GM23338 (cell line): ENCODE data around the gene SPNS3. TPM values are rescaled to one million over a fixed set of nuclear protein-coding genes. Genes with fewer than 3 reads are reported as not detected.

Experiments
- ATAC-seq: fragments of 200-7000 bp; cut with Tn5 transposase; 3 replicates; pipeline ENCODE4 v1.9.1; 2020
- DNase-seq: peaks from one replicate; pipeline ENCODE4 v3.0.0-alpha.2; 2015; ENCODE audit warnings: low spot score
- H2AFZ ChIP-seq: fragments of 200-600 bp; sonication (generic); 2 replicates; pipeline ENCODE4 v1.8.0; 2016; ENCODE audit warnings: antibody characterized with exemption, mild to moderate bottlenecking, moderate library complexity
- H3F3A ChIP-seq: fragments of 200-600 bp; sonication (generic); replicated peaks from 2 replicates; pipeline ENCODE4 v1.8.0; 2017; ENCODE audit warnings: antibody characterized with exemption, mixed run types, low read depth
- H3K27ac ChIP-seq: fragments of 200-600 bp; sonication (generic); 2 replicates; pipeline ENCODE4 v1.6.1; 2016; ENCODE audit warnings: low read depth
- H3K27me3 ChIP-seq: fragments of 200-600 bp; sonication (generic); 2 replicates; pipeline ENCODE4 v1.8.0; 2016; ENCODE audit warnings: mild to moderate bottlenecking, mixed run types, moderate library complexity; ENCODE audit not compliant: insufficient read depth
- H3K36me3 ChIP-seq: fragments of 200-600 bp; sonication (generic); 2 replicates; pipeline ENCODE4 v1.8.0; 2016; ENCODE audit warnings: mild to moderate bottlenecking; ENCODE audit not compliant: insufficient read depth
- H3K4me1 ChIP-seq: fragments of 200-600 bp; sonication (generic); 2 replicates; pipeline ENCODE4 v1.8.0; 2016; ENCODE audit warnings: mild to moderate bottlenecking, moderate library complexity; ENCODE audit not compliant: insufficient read depth
- H3K4me2 ChIP-seq: fragments of 200-600 bp; sonication (generic); 2 replicates; pipeline ENCODE4 v1.7.1; 2017; ENCODE audit warnings: mixed run types
- H3K4me3 ChIP-seq: fragments of 200-600 bp; sonication (generic); 2 replicates; pipeline ENCODE4 v1.6.1; 2016; ENCODE audit warnings: mixed run types
- H3K79me2 ChIP-seq: fragments of 200-600 bp; sonication (generic); replicated peaks from 2 replicates; pipeline ENCODE4 v1.8.0; 2017; ENCODE audit warnings: mild to moderate bottlenecking; ENCODE audit not compliant: insufficient read depth
- H3K9me2 ChIP-seq: fragments of 200-600 bp; sonication (generic); 2 replicates; pipeline ENCODE4 v1.8.0; 2017; ENCODE audit not compliant: insufficient read depth
- H4K20me1 ChIP-seq: fragments of 200-600 bp; sonication (generic); replicated peaks from 2 replicates; pipeline ENCODE4 v1.8.0; 2017; ENCODE audit warnings: mild to moderate bottlenecking; ENCODE audit not compliant: insufficient read depth
- H3K27ac Mint-ChIP-seq: 2 replicates; pipeline ENCODE4 v1.8.0; 2020; ENCODE audit warnings: inconsistent platforms, mild to moderate bottlenecking, moderate library complexity, mixed read lengths
- H3K27me3 Mint-ChIP-seq: 3 replicates; pipeline ENCODE4 v1.8.0; 2022; ENCODE audit warnings: low read depth, mild to moderate bottlenecking, moderate library complexity, mixed read lengths, inconsistent platforms; ENCODE audit not compliant: insufficient read depth, poor library complexity
- H3K36me3 Mint-ChIP-seq: 3 replicates; pipeline ENCODE4 v1.8.0; 2021; ENCODE audit warnings: low read depth, mild to moderate bottlenecking, inconsistent platforms, moderate library complexity, mixed read lengths
- H3K4me1 Mint-ChIP-seq: 3 replicates; pipeline ENCODE4 v1.8.0; 2020; ENCODE audit warnings: mild to moderate bottlenecking, inconsistent platforms, mixed read lengths
- H3K4me3 Mint-ChIP-seq: 3 replicates; pipeline ENCODE4 v1.8.0; 2021; ENCODE audit warnings: moderate library complexity, mild to moderate bottlenecking, inconsistent platforms, mixed read lengths
- H3K9me3 Mint-ChIP-seq: 3 replicates; pipeline ENCODE4 v1.8.0; 2020; ENCODE audit warnings: moderate library complexity, mild to moderate bottlenecking, inconsistent platforms, mixed read lengths
- CREB1 ChIP-seq: fragments of 250-450 bp; sonication (Bioruptor Pico); IDR thresholded peaks from 2 replicates; pipeline ENCODE4 v1.5.0; 2020; ENCODE audit warnings: low read depth, mild to moderate bottlenecking, moderate library complexity
- CTCF ChIP-seq, 2 experiments: fragments of 200-600 bp in 1 of 2; sonication (generic) in 1 of 2; conservative IDR thresholded peaks; 2 replicates each; pipeline versions ENCODE4 v1.5.1 to v1.6.1; 2016 to 2017; ENCODE audit warnings: antibody characterized with exemption in 2 of 2, low read depth in 2 of 2, mild to moderate bottlenecking in 2 of 2, moderate library complexity in 1 of 2
- ETS1 ChIP-seq: IDR thresholded peaks from 2 replicates; pipeline ENCODE4 v1.6.1; 2016; ENCODE audit warnings: antibody characterized with exemption
- EZH2 ChIP-seq: fragments of 200-600 bp; sonication (generic); IDR thresholded peaks from one replicate; pipeline ENCODE4 v1.8.0; 2017; ENCODE audit warnings: antibody characterized with exemption, mild to moderate bottlenecking, low read depth; ENCODE audit not compliant: unreplicated experiment
- EZH2phosphoT487 ChIP-seq: fragments of 200-600 bp; sonication (generic); IDR thresholded peaks from one replicate; pipeline ENCODE4 v1.8.1; 2018; ENCODE audit warnings: antibody characterized with exemption; ENCODE audit not compliant: unreplicated experiment
- JUNB ChIP-seq: IDR thresholded peaks from one replicate; pipeline ENCODE4 v1.6.1; 2016; ENCODE audit warnings: antibody characterized with exemption; ENCODE audit not compliant: unreplicated experiment
- NANOG ChIP-seq: IDR thresholded peaks from 2 replicates; pipeline ENCODE4 v1.6.1; 2016; ENCODE audit warnings: antibody characterized with exemption, borderline replicate concordance
- POLR2AphosphoS5 ChIP-seq: IDR thresholded peaks from 2 replicates; pipeline ENCODE4 v1.6.1; 2016; ENCODE audit warnings: antibody characterized with exemption, low read depth
- REST ChIP-seq: IDR thresholded peaks from one replicate; pipeline ENCODE4 v1.6.1; 2018; ENCODE audit warnings: antibody characterized with exemption; ENCODE audit not compliant: unreplicated experiment
- STAT1 ChIP-seq: IDR thresholded peaks from one replicate; pipeline ENCODE4 v1.6.1; 2016; ENCODE audit warnings: antibody characterized with exemption; ENCODE audit not compliant: unreplicated experiment
- ZNF114 ChIP-seq: fragments of 250-450 bp; sonication (Bioruptor Pico); IDR thresholded peaks from 2 replicates; pipeline ENCODE4 v1.5.0; 2020; ENCODE audit warnings: mild to moderate bottlenecking, moderate library complexity
- ZNF331 ChIP-seq: fragments of 250-450 bp; sonication (Bioruptor Pico); IDR thresholded peaks from 2 replicates; pipeline ENCODE4 v1.5.0; 2020; ENCODE audit warnings: low read depth, mild to moderate bottlenecking, moderate library complexity
- ZNF462 ChIP-seq: fragments of 250-450 bp; sonication (Bioruptor Pico); IDR thresholded peaks from 2 replicates; pipeline ENCODE4 v1.5.0; 2020; ENCODE audit warnings: mild to moderate bottlenecking, moderate library complexity
- polyA plus RNA-seq: library from polyadenylated mRNA; unstranded; fragments of >200 nt; fragmentation: Nextera tagmentation; extraction: Ambion mirVana; gene quantifications from 2 replicates; pipeline ENCODE4 v1.2.1, GENCODE V29; 2016
- total RNA-seq: library from RNA; depleted of rRNA; stranded (reverse); fragments of >200 nt; shearing (Covaris generic); gene quantifications from 2 replicates; pipeline ENCODE4 v1.2.3, GENCODE V29; 2014

Gene SPNS3
- total and polyA plus RNA-seq, 2 experiments from 2014 or later = not detected

- DNase-seq = no peak
- Histone ChIP-seq H3K27me3 (peaks cover 71% of the 10 kb centered on the region), H3K9me2 (no peaks in the 10 kb centered on the region), H3F3A (no peaks in the 10 kb centered on the region), H4K20me1 (no peaks in the 10 kb centered on the region), H2AFZ (no peak overlapping the region), H3K36me3 (no peaks in the 10 kb centered on the region), H3K4me1 (no peaks in the 10 kb centered on the region), H3K79me2 (no peaks in the 10 kb centered on the region), H3K4me2 (no peak overlapping the region), H3K4me3 (no peak overlapping the region), H3K27ac (no peak overlapping the region)
- peaks cover 10% of the 10 kb centered on the region for H3K4me1 Mint-ChIP-seq
- H3K4me3 Mint-ChIP-seq = no peak overlapping the region
- H3K27me3 Mint-ChIP-seq = peaks cover 64% of the 10 kb centered on the region
- H3K36me3 Mint-ChIP-seq = no peaks in the 10 kb centered on the region
- H3K9me3 Mint-ChIP-seq = no peaks in the 10 kb centered on the region
- TF ChIP-seq STAT1 = no peak
- TF ChIP-seq ETS1 = no peak
- no peak for TF ChIP-seq ZNF114 (CRISPR knock-in tag)
- no peak for TF ChIP-seq REST
- TF ChIP-seq EZH2phosphoT487 = no peak
- TF ChIP-seq ZNF462 (CRISPR knock-in tag) = no peak
- TF ChIP-seq ZNF331 (CRISPR knock-in tag) = no peak
- no peak for TF ChIP-seq JUNB
- no peak for TF ChIP-seq CREB1 (CRISPR knock-in tag)
- TF ChIP-seq NANOG = no peak
- TF ChIP-seq EZH2 = no peak
- TF ChIP-seq CTCF (conservative IDR thresholded peaks at IDR 0.05; ENCODE audit: low read depth in 2 of 2) = no peak
- no peak for TF ChIP-seq POLR2AphosphoS5
- ATAC-seq = no peak
- H3K27ac Mint-ChIP-seq = no peak overlapping the region
These were observed 92.1 kb downstream of the SPNS3 start for GRCh38 chr17:4525691-4526397.
